ENCODE data around the gene WDR5. TPM values are rescaled to one million over a fixed set of nuclear protein-coding genes. Genes with fewer than 3 reads are reported as not detected.

Gene WDR5
- polyA plus RNA-seq, 1 of the 3 experiments (the other 2 are of a cell fraction) = 36.6 TPM

- no peak overlapping the region for H3K4me3 ChIP-seq (ENCODE audit: low read depth in 2 of 2, low read length in 1 of 2)
- POLR2A ChIA-PET = no interaction called here
- CTCF ChIA-PET = interaction anchor here (1.0 to 1.7 kb wide), 3 partner anchors 9 to 234 kb away, joined by 3 to 6 read pairs (median 6); no protein-coding TSS in a partner anchor
- H3K36me3 ChIP-seq (replicated peaks in 1 of 2; ENCODE audit: control insufficient read depth in 1 of 2, insufficient read depth in 2 of 2, low read length in 1 of 2) = no peaks in the 10 kb centered on the region
- no peak overlapping the region for H3K4me2 ChIP-seq
- no peaks in the 10 kb centered on the region for H3K79me2 ChIP-seq (ENCODE audit: insufficient read depth)
- 61% methylated on average over 20 of the region's 20 CpGs for WGBS (ENCODE audit: low lambda C conversion rate)
- H3K9me3 ChIP-seq = no peaks in the 10 kb centered on the region
- no peaks in the 10 kb centered on the region for H3K9me2 ChIP-seq
- peaks cover 0 to 8% of the 10 kb centered on the region in 2 experiments; a peak in 1 of 4 replicates for H3K4me1 ChIP-seq (ENCODE audit: control insufficient read depth in 1 of 2, insufficient read depth in 2 of 2, low read depth in 1 of 2, low read length in 1 of 2)
- no peak overlapping the region for H3K9ac ChIP-seq
- no peak overlapping the region for H3K27ac ChIP-seq (ENCODE audit: low read depth in 2 of 2, low read length in 1 of 2)
- H2AFZ ChIP-seq (ENCODE audit: low read depth) = no peak overlapping the region
- no peaks in the 10 kb centered on the region for H4K20me1 ChIP-seq (ENCODE audit: insufficient read depth)
- DNase-seq = peak; percentile 12
- H3F3A ChIP-seq (replicated peaks; ENCODE audit: insufficient read depth) = no peaks in the 10 kb centered on the region
- H3K27me3 ChIP-seq (ENCODE audit: insufficient read depth) = no peaks in the 10 kb centered on the region
- TF ChIP-seq RFX5 (IDR thresholded peaks at IDR 0.05; ENCODE audit: low read length) (no peak), FOSL2 (IDR thresholded peaks at IDR 0.05; ENCODE audit: borderline replicate concordance, low read depth) (no peak), NRF1 (IDR thresholded peaks at IDR 0.05; ENCODE audit: low read depth, low read length) (no peak), FOXJ3 (CRISPR knock-in tag; IDR thresholded peaks at IDR 0.05) (no peak), NFIC (IDR thresholded peaks at IDR 0.05; ENCODE audit: borderline replicate concordance) (no peak), CTCF (IDR thresholded peaks at IDR 0.05) (no peak), USF2 (IDR thresholded peaks at IDR 0.05; ENCODE audit: borderline replicate concordance, low read depth, low read length) (no peak)
- TF ChIP-seq, protein P1, sequence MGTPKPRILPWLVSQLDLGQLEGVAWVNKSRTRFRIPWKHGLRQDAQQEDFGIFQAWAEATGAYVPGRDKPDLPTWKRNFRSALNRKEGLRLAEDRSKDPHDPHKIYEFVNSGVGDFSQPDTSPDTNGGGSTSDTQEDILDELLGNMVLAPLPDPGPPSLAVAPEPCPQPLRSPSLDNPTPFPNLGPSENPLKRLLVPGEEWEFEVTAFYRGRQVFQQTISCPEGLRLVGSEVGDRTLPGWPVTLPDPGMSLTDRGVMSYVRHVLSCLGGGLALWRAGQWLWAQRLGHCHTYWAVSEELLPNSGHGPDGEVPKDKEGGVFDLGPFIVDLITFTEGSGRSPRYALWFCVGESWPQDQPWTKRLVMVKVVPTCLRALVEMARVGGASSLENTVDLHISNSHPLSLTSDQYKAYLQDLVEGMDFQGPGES (IDR thresholded peaks at IDR 0.05; ENCODE audit: low read depth, low read length) = no peak
Observed at GRCh38 chr9:134208981-134209725, 73.3 kb downstream of the WDR5 start.

Small RNAs within 50 kb of the gene (small RNA-seq; reads per million reads assigned to genes)
- 4.6 to 2,666 (median 27.0) reads per million in 7 experiments for gene RNU6ATAC

Other genes with a start within 250 kb of the WDR5 start
- gene VAV2, start 143.8 kb upstream of the WDR5 start, polyA plus RNA-seq (2012; rRNA removed) = 12.9 and 14.9 TPM in 2 replicates
- gene BRD3OS, start 110.6 kb upstream of the WDR5 start, polyA plus RNA-seq (2012; rRNA removed) = 21.6 and 23.1 TPM in 2 replicates
- gene BRD3, start 68.1 kb upstream of the WDR5 start, polyA plus RNA-seq (2012; rRNA removed) = 7.2 and 11.4 TPM in 2 replicates
- gene RNU6ATAC, start 28.5 kb downstream of the WDR5 start, polyA plus RNA-seq (2012; rRNA removed) = not detected in 2 replicates
- 5.2 and 7.6 TPM in 2 replicates for gene RXRA, start 190.4 kb downstream of the WDR5 start, polyA plus RNA-seq (2012; rRNA removed)